ENCODE measurements around the gene MIR17HG.

GRCh38 chr13:91400671-91401070 is 53.2 kb downstream of the MIR17HG start:
- no peak for TF ChIP-seq CTCF (IDR thresholded peaks at IDR 0.05)
- TF ChIP-seq POLR2A (IDR thresholded peaks at IDR 0.05): no peak

All from thyroid gland (tissue), 4 donors.